HCT116 (cell line): ENCODE data around the gene SEPTIN3.

Source experiments
- CTCF ChIP-seq, 3 experiments: fragments of 200-600 bp in 1 of 3; sonication (generic) in 1 of 3; IDR thresholded peaks in 2 of 3; conservative IDR thresholded peaks in 1 of 3; 2 replicates each; pipeline ENCODE4 v1.5.1; 2012 to 2017; ENCODE audit warnings: low read depth in 2 of 3, low read length in 2 of 3, antibody characterized with exemption in 1 of 3, borderline replicate concordance in 1 of 3, control low read depth in 1 of 3, mild to moderate bottlenecking in 1 of 3, mixed read lengths in 1 of 3, mixed run types in 1 of 3, moderate library complexity in 1 of 3; ENCODE audit not compliant: insufficient read depth in 1 of 3
- EZH2 ChIP-seq: fragments of 200-600 bp; sonication (generic); IDR thresholded peaks from 2 replicates; pipeline ENCODE4 v1.6.1; 2017; ENCODE audit warnings: antibody characterized with exemption, mixed run types
- EZH2phosphoT487 ChIP-seq: fragments of 200-600 bp; IDR thresholded peaks from 2 replicates; pipeline ENCODE4 v1.6.1; 2018; ENCODE audit warnings: antibody characterized with exemption, borderline replicate concordance
- JUND ChIP-seq: IDR thresholded peaks from 2 replicates; pipeline ENCODE4 v1.6.1; 2012
- POLR2A ChIP-seq: IDR thresholded peaks from 2 replicates; pipeline ENCODE4 v1.7.0; 2011; ENCODE audit warnings: borderline replicate concordance; ENCODE audit not compliant: insufficient read depth, insufficient read length; ENCODE audit errors: extremely low read depth
- POLR2AphosphoS5 ChIP-seq: IDR thresholded peaks from 2 replicates; pipeline ENCODE4 v1.6.1; 2011; ENCODE audit warnings: mild to moderate bottlenecking, low read depth, low read length, moderate library complexity
- RAD21 ChIP-seq: IDR thresholded peaks from 2 replicates; pipeline ENCODE4 v1.6.1; 2012; ENCODE audit warnings: low read depth, mild to moderate bottlenecking
- SIN3A ChIP-seq: IDR thresholded peaks from 2 replicates; pipeline ENCODE4 v1.6.1; 2012; ENCODE audit warnings: low read depth
- SRF ChIP-seq: IDR thresholded peaks from 2 replicates; pipeline ENCODE4 v1.6.1; 2012; ENCODE audit warnings: low read depth
- ZFX ChIP-seq: fragments of 450-650 bp; IDR thresholded peaks from 2 replicates; pipeline ENCODE4 v1.6.1; 2017

GRCh38 chr22:41983513-41984405, 14.5 kb downstream of the SEPTIN3 start:
- TF ChIP-seq CTCF (IDR thresholded peaks at IDR 0.05 in 2 of 3, conservative IDR thresholded peaks at IDR 0.05 in 1 of 3; ENCODE audit: borderline replicate concordance in 1 of 3, insufficient read depth in 1 of 3, low read depth in 2 of 3, low read length in 2 of 3) (no peak), RAD21 (no peak), POLR2AphosphoS5 (no peak), SRF (no peak), EZH2 (no peak), POLR2A (no peak), SIN3A (no peak), JUND (no peak), EZH2phosphoT487 (no peak), ZFX (no peak)
